ENCODE data around the gene THEMIS.
"Not testable (repeated sequence)": the region's sequence is repeated elsewhere in the genome, so short reads cannot be mapped to it uniquely, and the experiment has no call there.

Gene THEMIS

DNA sequence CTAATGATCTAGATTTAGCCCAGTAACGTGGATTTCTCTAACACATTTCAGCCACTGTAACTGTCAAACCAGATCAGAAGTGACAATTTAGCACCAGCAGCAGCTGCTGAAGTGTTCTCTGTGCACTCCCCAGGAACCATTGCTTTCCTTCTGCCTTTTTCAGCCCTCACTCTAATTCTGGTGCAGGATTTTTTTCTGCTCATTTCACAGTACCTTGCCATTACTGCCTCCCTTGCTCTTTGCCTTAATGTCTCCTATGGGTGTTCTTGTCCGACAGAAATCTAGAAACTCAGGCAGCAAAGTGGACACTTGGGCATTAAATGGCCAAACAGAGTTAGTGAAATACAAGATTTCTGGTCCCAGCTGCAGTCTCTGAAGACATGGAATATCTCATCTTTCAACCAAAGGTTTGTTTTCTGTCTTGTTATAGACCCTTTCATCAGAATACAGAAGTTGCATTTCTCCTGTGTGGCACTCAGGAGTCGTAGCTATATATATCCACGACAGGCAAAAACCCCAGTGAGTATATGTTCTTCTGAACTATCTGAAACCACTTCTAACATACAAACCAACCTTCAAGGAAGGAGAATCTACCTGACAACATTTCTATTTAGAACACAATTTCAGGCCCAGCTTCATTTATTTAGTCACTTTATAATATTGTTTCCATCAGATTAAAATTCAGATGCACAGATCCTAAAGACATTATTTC lies 92.9 kb downstream of the THEMIS start:
- DNase-seq = no peak

DNA sequence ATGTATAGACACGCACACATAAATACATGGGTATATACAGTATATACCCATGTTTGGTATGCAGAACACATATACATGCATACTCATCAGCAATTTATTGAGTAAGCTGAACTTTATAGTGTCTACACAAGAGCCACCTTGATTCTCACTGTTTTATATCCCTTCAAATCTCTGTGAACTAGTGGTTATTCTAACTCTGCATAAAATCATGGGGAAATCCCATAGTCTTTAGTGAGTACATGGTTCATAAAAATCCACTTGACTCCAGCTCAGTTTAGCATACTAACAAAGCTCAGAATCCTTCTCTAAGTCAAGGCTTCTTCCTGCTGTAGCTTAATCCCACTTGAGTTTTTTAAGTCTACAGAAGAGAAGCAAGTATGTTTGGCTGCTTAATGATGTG lies 104.1 kb downstream of the THEMIS start:
- no peak for DNase-seq

- no peak for DNase-seq
These were observed 106.5 kb downstream of the THEMIS start for GRCh38 chr6:127794405-127794804.

GRCh38 chr6:127793396-127793795 lies 107.5 kb downstream of the THEMIS start:
- DNase-seq = no peak

GRCh38 chr6:127792616-127793015 lies 108.2 kb downstream of the THEMIS start:
- no peak for DNase-seq

DNA sequence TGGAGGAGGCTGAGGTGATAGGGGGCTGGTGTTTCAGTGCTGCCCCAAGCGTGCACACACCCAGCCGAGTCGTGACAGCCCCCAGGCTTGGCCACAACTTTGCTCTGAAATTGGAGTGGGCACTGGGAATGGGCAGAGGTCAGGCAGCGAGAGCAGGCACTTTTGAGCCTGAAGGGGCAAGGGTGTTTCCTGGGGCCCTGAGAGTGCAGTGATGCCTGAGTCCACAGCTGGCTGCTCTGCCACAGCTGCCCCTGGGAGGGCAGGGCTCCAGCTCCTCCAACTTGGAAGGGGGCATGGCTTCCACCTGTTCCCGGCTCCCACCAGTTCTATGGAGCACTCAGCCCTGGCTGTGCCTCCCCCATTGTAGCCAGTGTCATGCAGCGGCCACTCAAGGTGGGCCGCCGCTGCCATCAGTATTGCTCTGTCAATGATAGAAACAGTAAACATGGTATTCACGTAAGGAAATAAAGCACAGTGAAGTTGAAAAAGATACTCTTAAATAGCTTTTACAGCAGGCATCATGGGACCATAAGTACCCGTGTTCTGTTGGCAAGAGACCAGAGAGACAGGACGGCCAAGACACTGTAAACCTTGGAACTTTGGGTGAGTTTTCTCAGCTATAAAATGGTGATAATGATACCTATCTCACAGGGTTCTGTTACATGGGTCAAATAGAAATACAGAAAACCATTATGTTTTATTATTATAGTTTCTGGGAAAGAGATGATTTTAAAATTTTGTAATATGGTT lies 108.9 kb downstream of the THEMIS start:
- DNase-seq = no peak

GRCh38 chr6:127790571-127790970 lies 110.3 kb downstream of the THEMIS start:
- no peak for DNase-seq

GRCh38 chr6:127786109-127786508 lies 114.7 kb downstream of the THEMIS start:
- no peak for DNase-seq

DNA sequence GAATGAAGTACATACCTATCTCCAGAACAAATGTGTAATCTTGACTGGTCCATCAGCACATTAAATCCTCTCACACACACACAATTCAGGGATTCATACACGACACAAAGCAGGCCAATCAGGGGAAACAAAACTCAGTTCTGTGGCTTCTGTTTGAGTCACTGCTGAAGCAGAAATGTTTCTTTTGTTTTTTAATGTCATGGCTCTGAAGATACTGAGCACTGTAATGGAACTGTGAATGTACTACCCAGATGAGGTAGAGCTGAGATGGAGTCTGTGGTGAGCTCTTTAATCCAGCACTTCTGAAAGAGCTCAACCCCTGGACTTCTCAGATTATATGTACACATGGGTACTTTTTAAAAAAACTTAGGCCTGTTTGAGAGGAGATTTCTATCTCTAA lies 116.4 kb downstream of the THEMIS start:
- no peak for DNase-seq

GRCh38 chr6:127781636-127782272 lies 119.1 kb downstream of the THEMIS start:
- DNase-seq = not testable (repeated sequence)

- DNase-seq = no peak
These were observed 124.5 kb downstream of the THEMIS start for GRCh38 chr6:127776320-127776719.

GRCh38 chr6:127775371-127775770 lies 125.5 kb downstream of the THEMIS start:
- DNase-seq = no peak

DNA sequence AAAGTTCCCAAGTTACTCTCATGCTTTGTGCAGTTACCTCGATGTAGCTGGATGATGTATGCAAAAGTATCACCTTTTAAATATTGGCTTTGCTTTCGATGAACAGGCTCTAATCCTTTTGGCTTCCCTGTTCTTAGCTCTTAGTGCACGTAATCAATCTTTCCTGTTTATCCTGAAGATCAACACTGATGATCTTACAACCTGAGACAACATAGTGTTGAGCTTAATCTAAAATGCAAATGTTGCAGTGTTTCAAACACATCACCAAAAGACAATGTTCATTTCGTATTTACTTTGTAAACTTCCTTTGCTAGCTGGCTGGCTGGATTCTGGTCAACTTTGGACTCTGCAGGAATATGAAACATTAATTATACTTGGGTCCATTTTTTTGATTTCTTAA lies 132.1 kb downstream of the THEMIS start:
- DNase-seq = no peak

DNA sequence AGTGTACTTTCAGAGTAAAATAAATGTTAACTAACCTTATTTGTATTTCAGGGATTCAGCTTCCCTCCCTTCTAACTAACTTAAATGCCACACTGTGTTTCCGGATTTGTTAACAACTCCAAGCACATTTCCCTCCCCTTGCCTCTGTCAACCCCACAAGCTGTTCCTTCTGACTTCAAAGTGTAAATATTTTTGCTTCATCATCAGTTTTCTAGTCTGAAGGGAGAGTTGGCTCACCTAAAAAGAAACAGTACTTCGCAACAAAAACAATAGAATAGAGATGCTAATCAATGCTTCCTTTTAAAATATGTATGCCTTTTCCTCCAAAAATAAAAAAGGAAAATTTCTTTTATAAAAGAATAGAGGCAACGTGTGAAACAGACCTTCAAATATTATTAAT lies 132.6 kb downstream of the THEMIS start:
- DNase-seq = no peak

GRCh38 chr6:127765949-127766348 lies 134.9 kb downstream of the THEMIS start:
- no peak for DNase-seq

GRCh38 chr6:127762284-127762683 lies 138.6 kb downstream of the THEMIS start:
- DNase-seq = no peak

DNA sequence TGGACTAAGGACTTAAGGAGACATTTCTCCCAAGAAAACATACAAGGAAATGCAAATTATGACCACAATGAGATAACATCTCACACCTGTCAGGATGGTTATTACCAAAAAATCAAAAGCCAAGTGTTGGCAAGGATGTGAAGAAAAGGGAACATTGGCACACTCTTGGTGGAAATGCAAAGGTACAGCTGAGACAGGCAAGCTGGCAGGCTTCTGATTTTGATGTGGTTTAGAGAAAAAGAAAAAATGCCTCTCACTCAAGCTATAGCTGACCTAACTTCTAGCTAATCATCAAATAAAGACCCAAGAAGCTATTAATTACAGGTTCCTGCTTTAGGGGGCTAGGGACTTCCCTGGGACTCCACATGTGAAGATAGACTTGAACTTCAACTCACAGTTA lies 139.8 kb downstream of the THEMIS start:
- DNase-seq = no peak

DNA sequence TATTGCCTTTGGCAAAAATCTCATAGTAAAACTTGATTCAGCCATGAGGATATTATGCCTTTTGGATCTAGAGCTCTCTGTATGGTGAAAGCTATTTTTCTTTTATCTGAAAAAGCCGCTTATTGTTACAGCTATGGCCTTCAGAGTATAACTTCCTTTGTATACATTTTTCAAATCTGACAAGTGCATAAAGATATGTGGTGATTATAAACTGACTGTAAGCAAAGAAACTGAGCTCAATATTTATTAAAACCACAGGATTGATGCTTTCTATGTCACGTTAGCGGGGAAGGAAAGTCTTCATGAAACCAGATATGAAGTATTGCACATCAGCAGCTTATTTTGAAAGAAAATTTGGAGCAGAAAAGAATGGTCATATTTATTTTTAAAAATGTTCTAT lies 151.8 kb downstream of the THEMIS start:
- no peak for DNase-seq

GRCh38 chr6:127748290-127748689 lies 152.6 kb downstream of the THEMIS start:
- no peak for DNase-seq

- DNase-seq = no peak
These were observed 162.4 kb downstream of the THEMIS start for GRCh38 chr6:127738423-127738822.

DNA sequence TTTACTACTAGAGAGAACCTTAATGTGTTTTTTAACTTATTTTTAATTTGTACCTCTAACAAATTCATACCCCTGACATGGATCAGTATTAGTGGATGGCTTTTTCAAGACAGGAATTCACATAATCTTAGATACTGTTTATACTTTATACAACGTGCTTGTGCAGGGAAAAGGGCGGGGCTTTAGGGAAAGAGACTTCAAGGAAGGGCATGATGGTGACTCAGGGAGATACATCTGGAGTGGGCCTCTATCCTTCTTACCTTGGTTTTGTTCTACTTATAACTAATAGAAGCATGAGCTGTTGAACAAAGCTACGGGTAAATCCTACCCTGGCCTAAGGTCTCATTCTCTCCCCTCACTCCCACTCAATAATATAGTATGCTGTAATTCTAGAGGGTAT lies 163.1 kb downstream of the THEMIS start:
- DNase-seq = no peak

DNA sequence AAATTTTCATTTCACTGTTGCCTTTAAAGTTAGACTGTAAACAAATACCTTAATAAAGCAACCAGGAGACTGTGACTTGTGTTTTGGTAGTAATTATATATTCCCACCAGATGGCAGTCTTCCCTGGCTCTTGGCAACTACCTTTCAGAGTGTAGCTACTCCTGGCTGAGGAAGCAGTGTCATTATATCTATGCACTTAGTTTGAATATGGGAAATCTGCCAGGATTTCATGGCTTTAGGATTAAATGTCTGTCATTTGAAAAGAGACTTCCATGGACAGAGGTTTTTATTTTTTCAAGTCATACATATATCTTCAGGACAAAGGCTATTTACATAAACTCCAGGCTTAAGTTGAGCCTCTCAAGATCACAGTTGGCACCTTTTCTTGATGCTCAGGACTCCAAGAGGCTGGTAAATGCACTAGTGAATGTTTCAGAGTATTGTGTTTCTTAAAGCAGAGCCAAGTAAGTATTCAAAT lies 163.8 kb downstream of the THEMIS start:
- DNase-seq = peak in 14 of 51 donors; percentile 0 to 48 (median 6)

- no peak for DNase-seq
These were observed 167.9 kb downstream of the THEMIS start for GRCh38 chr6:127732927-127733326.
